Spleen (tissue), 7 donors: ENCODE data around the gene GCFC2.

ENCODE experiments used
- CTCF ChIP-seq, 11 experiments: fragments of 200-600 bp in 7 of 11; fragments of 450-650 bp in 4 of 11; sonication (generic) in 4 of 11; IDR thresholded peaks in 8 of 11; conservative IDR thresholded peaks in 3 of 11; 1 replicate in 7 of 11; 2 replicates in 4 of 11; pipeline versions ENCODE4 v1.4.0 to v1.8.0; 2016 to 2021; ENCODE audit warnings: antibody characterized with exemption in 11 of 11, inconsistent platforms in 4 of 11, mild to moderate bottlenecking in 1 of 11
- POLR2A ChIP-seq, 3 donors: fragments of 450-650 bp; IDR thresholded peaks; one replicate each; pipeline ENCODE4 v1.5.1; 2017; ENCODE audit warnings: antibody characterized with exemption in 3 of 3, mild to moderate bottlenecking in 1 of 3
- POLR2AphosphoS5 ChIP-seq, 3 donors: sonication (generic); formaldehyde crosslinking; IDR thresholded peaks; one replicate each; pipeline ENCODE4 v1.5.1; 2017; ENCODE audit warnings: antibody characterized with exemption in 3 of 3
- donor health status: DM: no; HTN: no; CAD: no; lungs with moderate emphysema.
- donor health status: DM: no; HTN: no; CAD: no.
- donor health status: DM: no; HTN: no; CAD: no.

- TF ChIP-seq CTCF (IDR thresholded peaks at IDR 0.05 in 8 of 11, conservative IDR thresholded peaks at IDR 0.05 in 3 of 11) (no peak), POLR2AphosphoS5 (IDR thresholded peaks at IDR 0.05) (no peak), POLR2A (IDR thresholded peaks at IDR 0.05) (no peak)
Observed at GRCh38 chr2:75736276-75736675, 25.6 kb upstream of the GCFC2 start.
